HG02763 (cell line): ENCODE results near the gene RAB8B.
A peak's percentile ranks its signal among the peaks of the same experiment; 100 is the strongest.

Experiments
- ATAC-seq: cut with Tn5 transposase; IDR thresholded peaks from one replicate; pipeline ENCODE4 v1.9.1; 2021; ENCODE audit warnings: mild to moderate bottlenecking, moderate library complexity; ENCODE audit not compliant: unreplicated experiment

Gene RAB8B

DNA sequence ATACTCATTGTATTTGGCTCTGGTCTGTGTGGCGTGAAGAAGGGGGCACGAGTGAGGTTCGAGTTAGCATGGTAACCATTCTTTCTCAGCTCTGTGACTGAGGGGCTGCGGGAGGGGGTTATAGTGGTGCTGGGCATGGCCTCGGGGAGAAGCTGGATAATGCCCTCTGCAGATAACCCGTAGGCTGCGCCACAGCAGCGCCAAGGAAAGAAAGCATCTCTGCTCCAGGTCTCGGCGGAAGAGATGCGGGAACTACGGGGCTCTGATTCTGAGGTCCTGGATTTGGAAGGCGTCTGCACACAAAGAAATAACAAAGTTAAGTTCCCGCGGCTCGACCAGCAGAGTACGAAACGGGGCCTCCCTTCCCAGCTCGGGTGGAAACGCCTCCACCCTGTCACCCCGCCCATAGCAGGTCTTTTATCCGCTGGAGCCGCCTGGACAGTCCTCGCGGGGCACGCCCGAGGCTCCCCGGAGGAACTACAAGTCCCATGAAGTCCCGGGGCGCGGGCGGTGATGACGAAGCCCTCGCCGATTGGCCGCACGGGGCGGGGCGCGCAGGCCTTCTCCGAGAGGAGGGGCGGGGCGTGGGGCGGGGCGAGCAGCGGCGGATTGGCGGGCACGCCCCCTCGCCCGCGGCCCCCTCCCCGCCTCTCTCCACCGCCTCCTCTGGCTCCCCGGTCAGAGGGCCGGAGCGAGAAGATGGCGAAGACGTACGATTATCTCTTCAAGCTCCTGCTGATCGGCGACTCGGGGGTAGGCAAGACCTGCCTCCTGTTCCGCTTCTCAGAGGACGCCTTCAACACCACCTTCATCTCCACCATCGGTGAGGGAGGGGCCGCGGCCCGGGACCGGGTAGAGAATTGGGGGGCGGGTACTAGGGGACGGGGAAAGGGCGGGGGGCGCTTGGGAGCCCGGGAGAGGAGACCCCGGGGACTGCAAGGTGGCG lies at the start of gene RAB8B:
Gene RAB8B, plus strand, starts transcription at position 681 of the 946 bp plus-strand sequence. Its CDS starts 19 bp downstream, at position 700.
- ATAC-seq = peak; percentile 77

DNA sequence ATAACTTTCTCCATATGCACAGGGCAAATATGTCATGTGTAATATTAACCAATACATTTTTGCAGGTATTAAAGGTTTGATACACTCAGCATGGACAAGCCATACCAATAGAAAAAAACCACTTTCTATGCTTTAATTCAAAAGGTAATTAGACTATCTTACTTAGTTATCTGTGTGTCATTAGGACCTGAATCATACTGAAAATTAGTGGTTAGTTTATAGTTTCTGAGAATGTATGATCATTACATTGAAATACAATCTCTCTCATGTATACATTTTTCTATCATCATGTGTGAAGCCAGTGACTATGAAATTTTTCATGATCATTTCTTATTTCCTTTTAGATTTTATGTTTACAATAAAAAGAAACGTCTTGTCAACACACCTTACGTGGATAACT lies 48.5 kb upstream of the RAB8B start:
- ATAC-seq = no peak

DNA sequence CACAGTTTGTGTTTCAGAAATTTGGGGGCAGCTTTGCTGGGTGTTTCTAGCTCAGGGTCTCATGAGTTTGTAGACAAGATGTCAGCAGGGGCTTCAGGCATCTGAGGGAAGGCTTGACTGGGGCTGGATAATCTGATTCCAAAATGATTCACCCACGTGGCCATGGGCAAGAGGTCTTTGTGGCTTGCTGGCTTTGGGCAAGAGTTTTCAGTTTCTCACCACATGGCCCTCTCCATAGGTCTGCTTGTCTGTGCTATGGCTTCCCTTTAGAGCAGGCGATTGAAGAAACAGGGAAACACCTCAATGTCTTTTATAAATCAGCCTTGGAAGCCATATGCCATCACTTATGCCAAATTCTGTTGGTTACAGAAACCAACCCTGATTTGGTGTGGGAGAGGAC lies 44.0 kb upstream of the RAB8B start:
- ATAC-seq = no peak

DNA sequence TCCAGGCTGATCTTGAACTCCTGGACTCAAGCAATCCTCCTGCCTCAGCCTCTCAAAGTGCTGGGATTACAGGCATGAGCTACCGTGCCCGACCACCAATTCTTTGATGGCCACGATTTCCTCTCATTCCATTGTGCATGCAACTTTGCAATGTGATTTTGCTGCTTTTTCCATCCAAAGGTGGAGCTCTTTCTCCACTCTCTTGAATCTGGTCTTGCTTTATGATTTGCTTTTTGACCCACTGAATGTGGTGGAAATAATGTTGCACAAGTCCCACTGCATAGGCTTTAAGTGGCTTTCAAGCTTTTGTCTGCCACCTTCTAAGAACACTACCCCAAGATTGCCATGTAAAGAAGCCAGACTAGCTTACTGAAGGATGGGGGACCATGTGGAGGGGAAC lies 42.7 kb upstream of the RAB8B start:
- no peak for ATAC-seq

DNA sequence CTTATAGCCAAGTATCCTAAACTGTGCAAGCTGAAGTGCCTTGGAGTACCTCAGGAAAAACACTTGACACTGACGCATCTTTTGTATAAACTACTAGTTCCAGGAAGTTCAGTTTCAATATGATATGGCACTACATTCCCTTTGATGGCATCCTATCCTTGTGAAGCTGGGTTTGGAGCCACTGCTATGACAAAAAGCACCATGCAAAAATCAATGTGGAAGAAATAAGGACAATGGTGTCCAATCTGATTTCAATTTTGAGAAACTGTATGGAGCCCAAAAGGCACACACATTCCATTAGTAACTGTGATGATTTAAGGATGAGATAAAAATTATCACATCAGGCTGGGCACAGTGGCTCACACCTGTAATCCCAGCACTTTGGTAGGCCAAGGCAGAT lies 37.7 kb upstream of the RAB8B start:
- ATAC-seq = no peak

DNA sequence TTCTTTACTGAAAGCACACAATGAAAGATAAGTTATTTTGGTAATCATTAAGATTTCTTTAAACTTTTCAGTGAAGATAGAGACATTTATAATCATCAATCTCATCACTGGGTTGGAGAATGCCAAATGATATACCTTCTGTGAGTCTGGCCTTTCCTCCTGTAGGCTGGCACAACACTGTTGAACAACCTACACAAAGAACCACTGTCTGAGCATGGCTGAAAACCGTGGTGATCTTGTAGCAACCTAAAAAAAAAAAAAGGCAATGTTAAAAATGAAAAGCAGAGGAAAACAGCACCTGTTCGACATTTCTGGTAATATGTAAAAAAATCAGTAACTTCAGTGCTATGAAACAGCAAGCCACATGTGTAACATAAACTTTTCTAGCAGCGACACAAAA lies 33.9 kb upstream of the RAB8B start:
- no peak for ATAC-seq

DNA sequence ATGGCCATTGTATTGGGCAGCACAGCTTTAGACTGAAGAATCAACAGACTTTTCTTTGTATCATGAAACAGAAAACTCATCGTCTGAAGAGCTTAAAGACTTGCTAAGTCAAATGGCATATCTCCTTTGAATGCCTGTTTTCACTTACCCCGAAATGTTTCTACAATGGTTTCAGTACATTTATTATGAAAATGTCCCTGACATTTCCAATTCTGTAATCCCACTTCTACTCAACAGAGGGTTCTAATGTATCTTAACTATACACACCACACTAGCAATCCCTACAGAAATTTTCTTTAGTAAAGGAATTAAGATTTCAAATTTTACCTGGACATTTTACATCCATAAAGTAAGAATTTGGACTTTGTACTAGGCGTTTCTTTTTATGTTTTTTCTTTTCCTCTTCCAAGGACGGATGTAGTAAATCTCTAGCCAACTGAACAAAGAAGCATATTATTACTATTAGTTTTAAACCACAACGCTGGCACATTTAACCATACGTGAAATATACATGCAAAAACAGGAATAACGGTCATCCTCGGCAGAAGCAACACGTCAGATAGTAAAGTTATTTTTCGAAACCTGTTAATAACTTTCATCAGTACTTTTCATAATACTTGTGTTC lies 33.2 kb upstream of the RAB8B start:
- ATAC-seq = no peak

DNA sequence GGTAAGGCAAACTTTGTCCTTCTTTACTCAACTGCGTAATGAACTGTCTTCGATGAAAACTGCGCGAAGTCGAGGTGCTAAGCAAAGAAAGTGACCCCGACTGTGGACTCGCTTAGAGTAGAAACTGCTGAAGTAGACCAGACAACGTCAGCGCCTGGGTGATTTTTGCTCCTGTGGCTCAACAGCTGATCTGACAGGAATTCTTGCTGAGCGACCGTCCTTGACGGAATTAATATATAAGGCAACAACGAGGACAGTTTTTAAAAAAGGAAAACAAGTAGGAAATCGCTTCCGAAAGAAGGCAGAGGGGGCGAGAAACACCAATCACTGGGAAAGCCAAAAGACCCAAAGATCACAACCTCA lies 32.7 kb upstream of the RAB8B start:
- ATAC-seq = no peak

DNA sequence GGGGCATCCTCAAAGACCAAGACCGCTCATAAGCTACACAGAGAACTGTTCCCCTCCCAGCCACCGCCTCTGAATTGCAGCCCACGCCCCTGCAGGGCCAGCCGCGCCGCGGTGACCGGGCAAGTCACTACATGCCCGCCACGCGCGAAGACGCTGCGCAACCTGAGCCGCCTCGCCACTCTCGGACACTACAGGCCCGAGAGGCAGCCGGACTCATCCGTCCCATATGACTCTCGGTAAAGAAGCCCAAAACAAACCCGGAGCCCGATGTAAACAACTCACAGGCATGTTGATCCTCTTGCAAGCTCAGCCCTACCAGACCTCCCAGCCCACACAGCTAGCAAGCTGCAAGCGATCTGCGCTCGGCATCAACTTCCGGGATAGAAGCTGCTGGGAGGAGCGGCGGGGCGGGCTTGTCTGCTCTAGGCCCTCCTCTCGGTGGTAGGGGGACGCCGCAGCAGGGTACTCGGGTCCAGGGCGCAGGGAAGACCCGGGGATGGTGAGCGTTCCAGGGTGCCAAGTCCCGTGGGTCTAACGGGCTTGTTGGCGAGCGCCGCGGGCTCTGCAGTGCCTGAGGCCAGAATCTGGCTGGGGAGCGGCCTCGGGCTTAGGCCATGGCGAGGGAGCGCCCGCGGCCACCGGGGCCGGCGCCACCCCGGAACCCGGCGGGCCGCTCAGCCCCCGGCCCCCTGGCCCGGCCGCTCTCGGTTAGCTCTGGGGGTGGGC lies 32.1 kb upstream of the RAB8B start, which contains the start of gene RPS27L:
Gene RPS27L, minus strand, starts transcription at position 360 of the 726 bp plus-strand sequence. Its CDS starts 72 bp downstream, at position 288.
- peak; percentile 83 for ATAC-seq

DNA sequence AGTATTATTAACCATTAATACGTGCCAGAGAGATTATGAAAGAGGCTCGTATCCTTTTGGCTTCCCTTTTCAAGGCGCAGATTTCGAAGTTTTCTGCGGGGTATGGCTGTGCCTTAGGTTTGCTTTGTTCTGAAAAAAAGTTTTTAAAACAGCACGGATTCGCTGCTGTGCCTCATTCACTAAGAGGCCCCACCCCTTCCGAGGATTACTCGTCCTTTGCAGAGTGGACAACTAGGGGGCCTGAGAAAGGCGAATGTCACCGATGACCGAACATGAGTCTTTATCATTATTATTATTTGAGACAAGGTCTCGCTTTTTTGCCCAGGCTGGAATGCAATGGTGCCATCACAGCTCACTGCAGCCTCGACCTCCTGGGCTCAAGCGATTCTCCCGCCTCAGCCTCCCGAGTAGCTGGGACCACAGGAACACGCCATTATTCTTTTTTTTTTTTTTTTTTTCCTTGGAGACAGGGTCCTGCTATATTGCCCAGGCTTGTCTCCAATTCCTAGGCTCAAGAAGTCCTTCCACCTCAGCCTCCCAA lies 31.4 kb upstream of the RAB8B start:
- ATAC-seq = no peak

DNA sequence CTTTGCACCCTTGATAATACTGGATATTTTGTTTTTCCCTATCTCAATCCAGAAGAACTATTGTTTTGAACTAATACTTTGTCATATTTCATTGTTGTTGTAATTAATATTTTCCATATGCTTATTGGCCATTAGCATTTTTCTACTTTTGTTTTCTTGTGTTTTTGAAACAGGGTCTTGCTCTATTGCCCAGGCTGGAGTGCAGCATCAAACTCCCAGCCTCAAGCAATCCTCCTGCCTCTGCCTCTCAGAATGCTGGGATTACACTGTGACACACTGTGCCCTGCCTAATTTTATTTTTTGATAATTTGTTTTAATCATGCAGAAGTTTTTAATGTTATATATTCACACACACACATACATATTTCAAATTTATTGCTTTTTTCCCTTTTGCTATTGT lies 28.8 kb upstream of the RAB8B start:
- no peak for ATAC-seq

DNA sequence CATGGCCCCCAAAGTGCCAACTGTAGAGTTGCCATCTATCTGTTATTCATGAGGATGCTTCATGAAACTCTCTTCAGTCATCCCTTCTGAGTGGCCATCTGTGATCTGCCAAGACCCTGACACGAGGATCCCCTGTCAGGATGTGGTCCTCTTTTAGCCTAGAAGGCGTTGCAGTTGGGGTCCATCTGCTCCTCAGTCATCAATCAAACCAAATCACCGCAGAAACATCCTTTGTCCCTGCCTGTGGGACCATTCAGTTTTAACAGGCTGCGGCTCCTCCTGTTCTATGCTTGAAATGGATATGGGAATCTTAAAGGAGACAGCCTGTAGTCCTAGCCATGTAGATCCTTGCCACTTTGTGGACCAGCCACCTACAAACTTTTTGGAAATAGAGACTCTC lies 26.2 kb upstream of the RAB8B start:
- ATAC-seq = no peak

DNA sequence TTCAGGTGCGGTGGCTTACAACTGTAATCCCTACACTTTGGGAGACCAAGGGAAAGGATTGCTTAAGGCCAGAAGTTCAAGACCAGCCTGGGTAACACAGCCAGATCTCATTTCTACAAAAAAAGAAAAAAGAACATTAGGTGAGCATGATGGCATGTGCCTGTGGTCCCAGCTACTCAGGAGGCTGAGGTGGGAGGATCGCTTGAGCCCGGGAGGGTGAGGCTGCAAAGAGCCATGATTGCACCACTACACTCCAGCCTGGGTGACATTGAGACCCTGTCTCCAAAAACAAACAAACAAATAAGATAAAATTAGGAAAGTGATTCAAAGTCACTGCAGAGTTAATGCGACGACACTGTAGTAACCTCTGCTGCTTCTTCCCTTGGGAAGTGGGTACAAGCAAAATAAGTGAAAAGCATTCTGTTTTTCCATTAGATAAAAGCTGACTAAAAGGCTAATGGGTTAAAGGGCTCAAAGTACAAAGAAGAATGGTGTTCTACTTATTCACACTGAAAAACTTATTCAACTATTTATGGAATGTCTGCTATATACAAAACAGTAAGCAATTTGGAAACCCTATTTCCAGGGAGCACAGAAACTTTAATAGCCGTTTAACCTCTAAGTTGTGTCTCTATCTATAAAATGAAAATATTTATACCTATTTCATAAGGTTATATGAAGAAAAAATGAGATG lies 24.1 kb upstream of the RAB8B start:
- ATAC-seq = no peak

DNA sequence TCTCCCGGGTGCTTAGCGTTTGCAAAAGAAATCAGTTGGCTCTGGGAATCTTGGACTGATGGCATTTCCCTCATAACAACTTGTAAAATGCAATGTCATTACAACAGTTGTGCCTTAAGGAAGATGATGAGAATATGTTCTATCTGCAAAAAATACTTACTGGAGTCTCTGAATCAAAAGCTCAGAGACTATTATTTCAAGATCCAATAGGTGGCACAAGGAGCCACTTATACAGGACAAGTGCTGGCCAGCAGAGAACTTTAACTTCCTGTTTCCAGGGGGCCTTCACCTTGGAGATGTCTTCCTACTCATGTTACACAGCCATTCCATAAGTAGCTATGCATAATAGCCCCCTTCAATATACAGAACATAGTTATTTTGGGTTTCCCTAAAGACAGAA lies 23.2 kb upstream of the RAB8B start:
- no peak for ATAC-seq

DNA sequence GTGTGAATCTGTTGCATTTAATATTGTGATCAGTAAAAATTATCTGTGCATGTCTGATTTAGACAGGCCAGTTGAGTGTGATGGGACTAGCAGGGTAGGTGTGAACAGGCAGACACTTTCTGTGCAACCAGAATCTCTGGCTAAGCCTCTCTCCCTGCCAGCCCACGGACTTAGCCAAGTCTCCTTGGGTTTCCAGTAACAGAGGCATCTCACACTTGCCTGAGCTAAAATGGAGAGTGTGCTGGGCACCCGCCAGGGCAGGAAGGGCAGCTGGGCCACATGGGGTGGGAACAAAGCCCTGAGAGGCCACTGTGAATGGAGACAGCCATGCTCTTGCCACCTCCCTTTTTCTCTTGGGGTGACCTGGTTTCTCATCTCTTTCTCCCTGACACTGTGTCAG lies 19.6 kb upstream of the RAB8B start:
- ATAC-seq = no peak

DNA sequence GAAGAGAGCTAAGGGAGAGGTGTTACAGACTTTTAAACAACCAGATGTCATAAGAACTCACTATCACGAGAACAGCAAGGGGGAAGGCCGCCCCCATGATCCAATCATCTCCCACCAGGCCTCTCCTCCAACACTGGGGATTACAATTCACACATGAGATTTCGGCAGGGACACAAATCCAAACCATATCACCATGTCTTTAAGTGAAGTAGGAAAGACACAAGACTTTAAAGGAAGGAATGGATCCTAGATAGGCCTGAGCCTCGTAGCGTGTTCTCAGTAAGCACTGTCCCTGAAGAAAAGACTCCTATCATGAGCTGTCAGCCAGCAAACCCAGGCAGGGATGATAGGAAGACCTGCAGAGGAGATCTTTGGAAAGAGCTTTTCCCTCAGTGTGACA lies 17.0 kb upstream of the RAB8B start:
- ATAC-seq = no peak

DNA sequence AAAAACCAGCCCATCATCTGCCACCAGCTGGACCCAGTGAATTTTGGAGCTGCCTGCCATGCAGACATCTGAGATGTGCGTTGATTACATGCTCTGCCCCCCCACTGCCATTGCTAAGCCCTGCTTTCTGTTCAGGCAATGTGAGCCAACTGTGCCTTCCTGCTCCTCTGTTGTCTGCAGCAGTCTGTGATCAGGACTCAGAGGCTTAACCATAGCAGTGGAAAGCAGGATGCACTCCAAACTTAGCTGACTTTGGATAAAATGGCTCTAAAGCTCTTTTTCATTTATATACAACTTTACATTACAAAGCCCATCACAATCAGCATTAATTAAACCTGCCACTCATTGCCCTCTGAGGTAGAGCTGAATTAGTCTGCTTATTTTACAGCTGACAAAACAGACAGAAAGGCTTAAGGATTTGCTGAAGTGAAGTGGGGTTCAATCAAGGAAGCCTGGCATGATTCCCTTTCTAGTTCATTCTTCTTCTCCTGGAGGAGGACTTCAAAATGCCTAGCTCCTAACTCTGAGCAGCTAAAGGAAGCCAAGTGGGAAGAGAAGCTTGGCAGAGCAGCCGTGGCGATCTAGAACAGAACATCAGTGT lies 16.5 kb upstream of the RAB8B start:
- ATAC-seq = no peak

DNA sequence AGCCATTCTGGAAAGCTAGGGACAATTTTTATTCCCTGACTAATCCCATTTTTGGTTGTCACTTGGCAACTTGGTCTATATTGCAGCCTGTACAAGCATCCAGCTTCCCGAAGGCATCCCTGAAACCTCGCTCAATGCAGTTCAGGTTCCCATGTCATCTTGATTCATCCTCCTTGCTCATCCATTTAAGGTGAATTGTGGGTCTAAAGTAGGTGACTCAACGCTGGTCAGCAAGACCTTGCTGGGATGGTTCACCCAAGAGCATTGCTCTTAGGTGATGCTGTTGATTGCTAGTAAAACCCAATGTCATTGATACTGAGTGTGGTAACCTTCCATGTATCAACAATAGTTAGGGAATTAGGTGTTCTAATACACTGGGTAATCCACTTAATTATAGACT lies 13.1 kb upstream of the RAB8B start:
- ATAC-seq = no peak

DNA sequence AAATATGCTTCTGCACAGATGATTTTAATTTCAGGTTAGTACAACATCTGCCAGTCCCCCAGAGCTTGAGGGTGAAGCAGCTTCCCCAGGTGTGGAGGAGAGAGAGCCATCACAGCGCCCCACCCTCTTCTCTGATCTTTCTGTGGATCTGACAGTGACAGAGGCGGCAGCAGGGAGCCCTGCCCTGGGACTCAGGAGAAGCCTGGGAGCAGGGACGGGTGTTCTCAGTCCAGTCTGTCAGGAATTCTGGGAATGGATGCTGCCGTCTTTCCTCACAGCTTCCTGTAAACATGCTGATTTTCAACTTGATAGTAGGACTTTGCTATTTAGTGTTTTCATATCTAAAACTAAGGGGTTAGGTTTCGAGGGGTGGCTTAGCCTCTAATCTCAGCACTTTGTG lies 11.4 kb upstream of the RAB8B start:
- no peak for ATAC-seq

DNA sequence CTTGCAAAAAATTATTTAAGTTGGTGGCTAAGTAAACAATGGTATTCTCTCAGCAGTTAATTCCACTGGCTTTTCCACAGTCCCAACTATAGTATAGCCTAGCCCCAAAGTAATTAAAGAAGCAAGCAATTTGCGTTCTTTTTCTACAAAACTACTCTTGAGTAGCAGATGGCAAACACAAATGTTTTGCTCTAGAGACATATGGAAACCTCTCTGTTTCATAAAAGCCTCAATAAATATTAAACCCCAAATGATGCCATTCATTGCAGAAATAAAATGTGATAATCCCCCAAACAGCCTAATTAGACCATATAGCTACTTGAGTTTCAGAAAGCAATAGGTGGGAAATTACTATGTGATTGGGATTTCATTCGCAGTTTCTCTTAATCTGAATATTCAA lies 8.7 kb upstream of the RAB8B start:
- ATAC-seq = no peak
